ENCODE results near the gene PCNX2.

GRCh38 chr1:233261206-233261605 is 34.3 kb downstream of the PCNX2 start:
- no peak for TF ChIP-seq EZH2 (IDR thresholded peaks at IDR 0.05; ENCODE audit: borderline replicate concordance, low read depth, low read length, poor library complexity, severe bottlenecking)
- TF ChIP-seq CTCF (conservative IDR thresholded peaks at IDR 0.05; ENCODE audit: low read depth, low read length), result no peak
